Epithelial cell of proximal tubule (primary cell): ENCODE data around the gene GPR32. TPM values are rescaled to one million over a fixed set of nuclear protein-coding genes. Genes with fewer than 3 reads are reported as not detected.
A peak's percentile ranks its signal among the peaks of the same experiment; 100 is the strongest.

Source experiments
- DNase-seq: peaks from one replicate; pipeline ENCODE4 v3.0.0-alpha.2; 2011; ENCODE audit warnings: low read depth
- H3K4me3 ChIP-seq: 2 replicates; pipeline ENCODE4 v1.5.1; 2011; ENCODE audit warnings: low read depth, mild to moderate bottlenecking, low read length
- total RNA-seq: library from RNA; depleted of rRNA; stranded (reverse); fragments of >200 nt; gene quantifications from 2 replicates; pipeline ENCODE4 v1.2.3, GENCODE V29; 2015
- TF ChIP-seq, protein P1 (sequence below): conservative IDR thresholded peaks from 2 replicates; pipeline ENCODE4 v1.5.1; 2012; ENCODE audit warnings: low read depth, mild to moderate bottlenecking, low read length

GPR32 gene
- total RNA-seq, 1 donor from 2014 or later = not detected

DNA sequence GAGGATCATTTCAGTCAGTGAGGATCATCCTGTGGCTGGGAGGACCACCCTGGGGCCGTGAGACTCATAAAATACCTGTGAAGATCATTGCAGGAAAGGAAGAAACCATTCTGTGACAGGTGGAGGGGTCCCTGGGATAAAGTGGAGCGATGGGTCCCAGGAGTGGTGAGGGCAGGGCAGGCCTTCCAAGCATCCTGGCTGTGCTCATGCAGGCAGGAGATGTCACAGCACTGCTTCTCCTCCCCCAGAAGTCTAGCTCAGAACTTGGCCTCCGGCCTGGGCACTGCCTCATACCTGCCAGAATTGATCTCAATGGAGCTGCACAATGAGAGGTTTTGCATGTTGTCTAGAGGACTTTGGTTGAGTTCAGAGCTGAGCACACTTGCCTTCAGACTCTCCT, 42.2 kb downstream of the GPR32 start:
- TF ChIP-seq, protein P1, sequence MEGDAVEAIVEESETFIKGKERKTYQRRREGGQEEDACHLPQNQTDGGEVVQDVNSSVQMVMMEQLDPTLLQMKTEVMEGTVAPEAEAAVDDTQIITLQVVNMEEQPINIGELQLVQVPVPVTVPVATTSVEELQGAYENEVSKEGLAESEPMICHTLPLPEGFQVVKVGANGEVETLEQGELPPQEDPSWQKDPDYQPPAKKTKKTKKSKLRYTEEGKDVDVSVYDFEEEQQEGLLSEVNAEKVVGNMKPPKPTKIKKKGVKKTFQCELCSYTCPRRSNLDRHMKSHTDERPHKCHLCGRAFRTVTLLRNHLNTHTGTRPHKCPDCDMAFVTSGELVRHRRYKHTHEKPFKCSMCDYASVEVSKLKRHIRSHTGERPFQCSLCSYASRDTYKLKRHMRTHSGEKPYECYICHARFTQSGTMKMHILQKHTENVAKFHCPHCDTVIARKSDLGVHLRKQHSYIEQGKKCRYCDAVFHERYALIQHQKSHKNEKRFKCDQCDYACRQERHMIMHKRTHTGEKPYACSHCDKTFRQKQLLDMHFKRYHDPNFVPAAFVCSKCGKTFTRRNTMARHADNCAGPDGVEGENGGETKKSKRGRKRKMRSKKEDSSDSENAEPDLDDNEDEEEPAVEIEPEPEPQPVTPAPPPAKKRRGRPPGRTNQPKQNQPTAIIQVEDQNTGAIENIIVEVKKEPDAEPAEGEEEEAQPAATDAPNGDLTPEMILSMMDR = no peak
- H3K4me3 ChIP-seq = no peak overlapping the region
- no peak for DNase-seq

DNA sequence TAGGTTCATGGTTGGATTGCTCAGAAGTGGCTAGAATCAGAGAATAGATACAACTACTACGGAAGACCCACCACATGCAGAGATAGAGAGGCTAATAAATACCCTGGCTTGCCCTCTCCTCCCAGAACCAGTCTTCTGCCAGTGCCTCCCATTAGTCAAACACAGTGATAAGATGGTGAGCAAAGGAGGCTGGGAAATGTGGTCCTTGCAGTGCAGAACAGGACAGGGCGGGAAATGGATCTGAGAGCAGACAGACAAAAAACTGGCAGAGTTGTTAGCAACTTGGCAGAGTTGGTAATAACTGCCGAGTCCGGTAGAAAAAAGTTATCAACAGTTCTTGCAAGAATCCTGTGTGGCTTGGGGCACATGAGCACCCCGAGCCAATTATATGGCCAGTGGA, 44.6 kb downstream of the GPR32 start:
- H3K4me3 ChIP-seq = no peak overlapping the region
- TF ChIP-seq, protein P1 = no peak
- DNase-seq = no peak

DNA sequence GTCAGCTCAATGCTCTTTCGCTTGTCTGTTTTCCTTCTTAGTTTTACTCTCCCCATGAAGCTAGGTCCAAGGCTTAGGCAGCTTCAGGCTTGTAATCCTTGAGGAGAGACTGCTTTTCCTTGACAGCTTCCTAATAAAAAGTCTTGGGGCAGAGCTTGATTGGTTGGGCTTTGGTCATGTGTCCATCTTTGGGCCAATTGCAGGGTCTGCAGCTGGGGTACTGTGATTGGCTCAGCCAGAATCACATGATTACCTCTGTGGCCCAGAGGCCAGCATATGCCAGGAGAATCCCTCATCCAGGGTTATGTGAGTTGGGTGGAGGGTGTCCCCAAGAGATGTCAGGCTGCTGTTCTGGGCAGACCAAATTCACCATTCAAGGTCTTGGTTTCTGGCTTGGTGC, 45.2 kb downstream of the GPR32 start:
- TF ChIP-seq, protein P1 = no peak
- DNase-seq = no peak
- H3K4me3 ChIP-seq = no peak overlapping the region

DNA sequence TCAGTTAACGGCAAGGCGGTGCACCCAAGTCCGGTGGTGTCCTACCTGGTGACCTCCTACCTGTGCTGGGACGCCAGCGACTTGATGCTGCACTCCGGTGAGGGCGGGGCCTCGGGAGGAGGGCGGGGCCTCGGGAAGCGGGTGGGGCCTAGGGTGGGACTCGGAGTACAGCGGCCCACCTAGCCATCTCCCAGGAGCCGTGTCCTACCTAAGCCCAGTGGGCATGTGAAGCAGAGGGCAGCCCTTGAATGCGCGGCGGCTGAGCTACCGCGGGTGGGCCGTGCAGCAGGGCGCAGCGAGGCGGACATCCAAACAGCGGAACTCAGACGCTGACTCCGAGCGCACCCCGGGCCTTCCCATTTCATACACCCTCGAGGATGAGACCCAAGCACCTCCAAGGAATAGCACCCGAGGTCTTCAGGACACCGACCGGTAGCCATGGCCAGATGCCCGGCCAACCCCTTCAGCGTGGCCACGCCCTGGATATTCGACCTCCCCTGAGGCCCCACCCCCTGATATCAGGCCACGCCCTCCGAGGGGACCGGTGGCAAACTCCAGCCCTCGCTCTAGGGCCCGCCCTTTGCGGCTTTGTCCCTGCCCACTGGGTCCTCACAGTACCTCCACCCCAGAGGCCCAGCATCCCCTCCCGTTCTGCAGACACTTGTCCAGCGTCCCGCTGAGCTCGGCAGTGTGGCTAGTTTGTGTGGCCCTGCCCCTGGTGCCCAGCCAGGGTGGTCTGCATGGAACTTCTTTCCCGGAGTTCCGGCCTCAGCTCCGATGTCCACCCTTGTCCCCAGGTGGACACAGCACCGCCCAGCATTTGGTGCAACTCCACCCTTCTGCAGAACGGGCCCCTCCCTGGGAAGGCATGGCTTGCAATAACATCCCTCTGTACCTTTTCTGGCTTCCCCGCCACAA, 47.9 kb downstream of the GPR32 start:
- no peak for DNase-seq
- TF ChIP-seq, protein P1 = no peak

GRCh38 chr19:50818859-50819472, 48.7 kb downstream of the GPR32 start:
- H3K4me3 ChIP-seq = no peak overlapping the region
- DNase-seq = no peak
- TF ChIP-seq, protein P1 = no peak

More for the DNA sequence above, 47.9 kb downstream of the GPR32 start:
- peak overlapping the region; percentile 43 for H3K4me3 ChIP-seq

DNA sequence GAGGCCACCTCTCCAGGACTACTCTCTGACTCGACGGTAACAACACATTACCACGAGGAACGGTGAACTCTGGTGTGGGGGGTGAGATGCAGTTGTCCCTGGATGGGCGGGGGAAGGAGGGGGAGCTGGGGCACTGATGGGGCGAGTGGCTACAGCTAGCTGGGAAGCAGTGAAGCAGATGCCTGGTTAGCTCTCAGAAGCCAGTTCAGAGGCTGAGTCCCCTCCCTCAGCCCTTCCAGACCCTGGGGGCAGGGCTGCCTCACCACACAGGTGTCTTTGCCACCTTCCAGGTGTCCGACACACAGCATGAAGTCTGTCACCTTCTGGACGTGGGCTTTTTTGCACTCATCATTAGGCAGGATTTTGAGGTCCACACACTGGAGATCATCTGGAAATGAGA, 49.4 kb downstream of the GPR32 start:
- H3K4me3 ChIP-seq = no peak overlapping the region
- TF ChIP-seq, protein P1 = no peak
- no peak for DNase-seq
